NCI-H2029 (cell line): Measurements from ENCODE around the gene DLST.
"Not testable (repeated sequence)": the region's sequence is repeated elsewhere in the genome, so short reads cannot be mapped to it uniquely, and the experiment has no call there.

Experiments used
- DNase-seq: peaks from one replicate; lab custom pipeline; 2025; lab: John Stamatoyannopoulos, UW

The DLST gene

DNA sequence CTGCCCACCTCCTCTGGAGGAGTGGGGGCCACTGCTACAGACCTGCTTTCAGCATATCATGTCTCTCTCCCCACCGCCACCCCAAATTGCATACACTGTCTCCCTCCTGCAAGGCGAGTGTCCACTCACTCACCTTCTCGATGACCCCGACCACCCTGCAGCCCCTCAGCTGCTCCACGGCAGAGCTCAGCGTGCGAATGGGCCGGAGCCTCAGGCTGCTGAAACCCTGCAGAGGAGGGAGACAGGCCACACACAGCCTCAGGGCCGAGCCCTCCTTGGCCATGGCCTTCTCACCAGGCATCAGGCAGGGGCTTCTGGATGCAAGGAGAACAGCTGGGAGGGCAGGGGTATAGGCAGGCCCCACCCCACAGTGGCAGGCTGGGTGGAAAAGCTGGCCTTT, 36.7 kb downstream of the DLST start:
- no peak for DNase-seq

DNA sequence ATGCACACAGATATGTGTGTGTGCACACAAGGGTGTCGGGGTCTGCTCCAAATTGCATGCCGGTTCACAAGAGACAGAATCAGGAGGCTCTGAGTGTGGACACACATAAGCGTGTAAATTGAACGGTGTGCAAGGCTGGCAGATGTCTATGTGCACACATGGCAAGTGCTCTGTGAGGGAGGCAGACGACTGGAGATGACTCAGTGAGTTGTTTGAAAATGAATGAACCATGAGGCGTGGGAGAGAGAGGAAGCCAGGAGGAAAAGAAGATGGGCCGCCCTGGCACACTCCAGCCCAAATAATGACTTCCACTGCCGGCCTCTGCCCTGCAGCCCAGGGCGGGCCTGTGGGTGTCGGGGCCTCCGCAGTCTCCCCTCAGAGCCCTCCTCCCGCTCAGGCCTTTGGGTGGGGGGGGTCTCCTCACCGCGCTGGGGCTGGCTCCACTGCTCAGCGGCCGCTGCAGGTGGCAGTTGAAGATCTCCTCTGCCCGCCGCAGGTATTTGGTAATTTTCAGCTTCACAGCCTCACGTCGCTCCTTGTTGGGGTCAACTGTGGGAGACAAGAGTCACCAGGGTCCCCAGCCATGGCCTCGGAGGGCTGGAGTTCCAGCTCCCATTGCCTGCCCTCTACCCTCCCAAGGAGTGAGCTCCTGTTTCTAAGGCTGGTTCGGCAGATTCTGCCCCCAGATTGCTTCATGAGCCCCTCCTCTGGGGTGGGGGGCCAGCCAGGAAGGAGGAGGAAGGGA, 37.9 kb downstream of the DLST start:
- DNase-seq, result no peak

DNA sequence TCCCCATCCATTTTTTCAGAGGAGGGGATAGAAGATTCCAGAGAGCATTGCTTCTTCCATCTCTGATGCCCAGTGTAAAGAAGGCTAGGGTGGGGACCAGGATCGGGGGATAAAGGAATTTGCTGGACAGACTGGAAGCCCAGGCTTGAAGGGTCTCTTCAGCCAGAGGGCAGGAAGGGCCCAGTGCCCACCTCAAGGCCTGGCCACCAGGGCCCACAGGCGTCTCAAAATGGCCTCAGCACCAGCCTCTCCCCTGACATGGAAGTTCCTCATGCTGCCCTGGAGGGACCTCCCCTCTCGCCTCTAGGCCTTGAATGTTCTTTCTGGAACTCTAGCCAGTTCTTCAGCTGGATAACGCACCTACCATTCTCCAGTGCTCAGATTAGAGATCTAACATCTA, 38.6 kb downstream of the DLST start:
- DNase-seq, result no peak

DNA sequence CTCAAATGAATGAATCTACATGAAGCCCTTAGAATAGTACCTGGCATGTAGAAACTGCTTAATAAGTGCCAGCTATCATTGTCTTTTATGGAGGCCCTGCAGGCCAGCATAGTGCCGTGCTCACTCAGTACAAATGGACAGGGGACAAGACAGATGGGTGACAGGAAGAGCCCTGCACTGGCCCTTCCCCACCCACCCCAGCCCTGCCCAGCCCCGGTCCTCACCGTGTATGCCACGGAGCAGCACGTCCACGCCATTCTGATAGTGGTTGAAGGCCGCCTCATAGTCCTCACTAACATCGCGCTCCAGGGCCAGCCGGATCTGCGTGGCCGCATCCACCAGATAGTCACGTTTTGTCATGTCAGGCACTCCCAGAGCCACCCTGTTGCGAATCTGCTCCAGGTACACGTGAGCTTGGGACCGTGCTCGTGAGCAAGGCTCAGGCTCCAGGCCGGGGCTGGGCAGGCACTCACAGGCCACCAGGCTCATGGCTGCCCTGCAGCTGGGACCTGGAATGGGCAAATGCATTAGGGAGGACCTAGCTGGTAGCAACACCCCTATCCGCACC, 39.4 kb downstream of the DLST start:
- no peak for DNase-seq

DNA sequence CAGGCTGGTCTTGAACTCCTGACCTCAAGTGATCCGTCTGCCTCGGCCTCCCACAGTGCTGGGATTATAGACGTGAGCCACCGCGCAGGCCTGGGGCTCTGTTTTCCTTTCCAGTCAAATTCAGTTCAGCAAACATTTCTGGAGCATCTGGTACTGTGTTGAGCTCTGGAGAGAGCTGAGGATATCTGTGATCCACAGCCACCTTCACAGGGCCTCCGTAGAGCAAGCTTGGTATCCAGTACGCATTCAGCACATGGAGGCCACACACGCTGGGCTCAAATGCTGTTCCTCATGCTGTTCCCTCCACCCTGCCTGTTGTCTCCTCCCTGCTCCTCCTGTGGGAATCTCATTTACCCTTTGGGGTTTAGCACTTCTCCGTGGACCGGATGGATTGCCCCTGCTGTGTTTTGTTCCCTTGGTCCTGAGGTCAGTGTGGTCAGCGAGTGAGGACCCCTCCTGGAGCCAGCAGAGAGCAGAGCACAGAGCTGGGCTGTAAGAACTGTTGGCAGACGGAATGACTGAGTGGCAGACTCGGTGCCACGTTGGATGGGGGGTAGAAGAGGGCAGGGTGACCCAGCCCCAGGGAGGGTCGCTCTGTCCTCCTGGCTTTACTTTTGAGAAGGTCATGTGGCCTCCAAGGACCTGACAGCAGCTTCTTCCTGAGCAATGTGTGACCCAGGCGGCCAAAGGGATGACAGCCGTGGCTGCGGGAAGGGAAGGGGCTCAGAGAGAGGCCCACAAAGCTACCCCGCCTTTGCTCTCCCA, 40.5 kb downstream of the DLST start:
- DNase-seq, result no peak

DNA sequence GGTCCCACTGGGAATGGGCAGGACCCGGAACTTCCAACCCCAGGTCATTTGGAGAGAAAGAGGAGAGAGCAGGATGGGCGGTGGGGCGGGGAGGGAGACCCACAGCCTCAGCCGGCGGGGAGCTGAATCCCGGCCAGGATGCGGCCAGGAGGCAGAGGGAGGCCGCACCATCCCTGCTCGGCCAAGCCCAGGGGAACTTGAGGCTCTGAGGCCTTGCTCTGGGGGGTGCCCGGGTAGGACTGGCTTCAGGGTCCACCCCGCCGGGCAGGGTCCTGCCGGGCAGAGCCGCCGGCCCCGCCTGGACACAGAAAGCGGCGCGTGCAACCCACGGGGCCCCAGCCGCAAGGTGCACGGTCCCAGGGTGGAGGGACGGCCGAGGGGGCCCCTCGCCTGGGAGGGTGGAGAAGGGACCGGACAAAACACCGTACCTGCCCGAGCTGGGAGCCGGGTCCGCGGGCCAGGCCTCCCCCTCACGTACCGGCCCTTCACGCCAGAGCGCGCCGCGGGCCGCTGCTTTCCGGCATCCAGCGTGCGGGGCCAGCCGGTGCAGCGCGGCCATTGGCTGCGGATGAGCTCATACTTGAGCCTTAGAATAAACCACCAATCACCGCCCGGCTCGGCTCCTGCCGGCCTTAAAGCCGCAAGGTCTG, 41.2 kb downstream of the DLST start, which contains the start of gene RPS6KL1:
Gene RPS6KL1 (minus strand): TSS at position 509 of the 650 bp plus-strand sequence. CDS start 1,719 bp downstream, outside the sequence.
- peak; percentile 59 for DNase-seq

DNA sequence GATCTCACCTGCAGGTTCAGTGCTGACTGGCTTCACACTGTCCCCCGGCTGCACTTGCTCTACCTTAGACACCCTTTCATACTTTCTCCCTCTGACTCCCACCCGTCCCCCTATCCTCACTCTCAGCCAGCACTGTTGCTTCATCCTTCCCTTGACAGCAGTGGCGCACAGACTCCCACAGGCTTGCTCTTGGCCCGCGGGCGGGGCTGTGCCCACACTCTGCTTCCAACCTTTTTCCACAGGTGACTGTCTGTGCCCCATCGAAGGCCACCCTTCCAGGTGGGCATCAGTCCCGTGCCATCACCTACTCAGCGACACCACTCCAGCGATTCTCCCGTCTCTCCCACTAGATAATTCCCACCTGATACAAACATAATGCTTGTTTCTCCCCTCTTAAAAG, 42.3 kb downstream of the DLST start:
- no peak for DNase-seq

DNA sequence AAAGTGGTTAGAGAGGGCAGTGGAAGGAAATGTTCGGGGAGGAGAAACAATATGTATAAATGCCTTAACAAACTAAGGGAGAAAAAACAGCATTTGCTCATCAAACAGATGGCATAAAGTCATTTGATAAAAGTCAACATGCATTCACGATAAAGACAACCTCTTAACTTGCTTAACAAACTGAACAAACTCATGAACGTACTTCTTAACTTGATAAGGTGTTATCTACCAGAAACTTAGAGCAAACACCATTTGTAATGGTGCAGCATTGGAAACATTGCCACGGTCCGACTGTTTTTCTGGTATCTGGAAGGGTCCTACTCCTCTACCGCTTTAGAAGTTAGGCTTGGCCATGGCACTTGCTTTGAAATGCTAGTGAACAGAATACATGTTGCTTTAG, 45.5 kb downstream of the DLST start:
- no peak for DNase-seq

DNA sequence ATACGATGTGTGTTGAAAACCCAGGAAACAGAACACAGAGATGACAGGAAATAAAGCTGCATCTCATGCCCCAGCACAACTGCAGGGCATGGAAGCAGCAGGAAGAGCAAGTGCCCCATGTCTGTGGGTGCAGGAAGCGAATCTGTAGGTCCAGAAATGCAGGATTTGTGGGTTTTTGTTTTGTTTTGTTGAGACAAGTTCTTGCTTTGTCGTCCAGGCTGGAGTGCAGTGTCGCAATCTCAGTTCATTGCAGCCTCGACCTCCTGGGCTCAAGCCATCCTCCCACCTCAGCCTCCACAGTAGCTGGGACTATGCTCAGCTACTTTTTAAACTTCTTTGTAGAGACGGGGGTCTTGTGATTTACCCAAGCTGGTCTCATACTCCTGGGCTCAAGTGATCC, 47.5 kb downstream of the DLST start:
- DNase-seq, result no peak

DNA sequence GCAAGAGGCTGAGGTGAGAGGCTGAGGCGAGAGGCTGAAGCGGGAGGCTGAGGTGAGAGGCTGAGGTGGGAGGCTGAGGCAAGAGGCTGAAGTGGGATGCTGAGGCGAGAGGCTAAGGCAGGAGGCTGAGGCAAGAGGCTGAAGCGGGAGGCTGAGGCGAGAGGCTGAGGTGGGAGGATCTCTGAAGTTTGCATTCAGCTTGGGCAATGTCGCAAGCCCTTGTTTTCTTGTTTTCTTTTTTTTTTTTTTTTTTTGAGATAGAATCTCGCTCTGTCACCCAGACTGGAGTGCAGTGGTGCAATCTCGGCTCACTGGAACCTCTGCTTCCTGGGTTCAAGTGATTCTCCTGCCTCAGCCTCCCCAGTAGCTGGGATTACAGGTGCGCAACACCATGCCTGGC, 50.0 kb downstream of the DLST start:
- not testable (repeated sequence) for DNase-seq

DNA sequence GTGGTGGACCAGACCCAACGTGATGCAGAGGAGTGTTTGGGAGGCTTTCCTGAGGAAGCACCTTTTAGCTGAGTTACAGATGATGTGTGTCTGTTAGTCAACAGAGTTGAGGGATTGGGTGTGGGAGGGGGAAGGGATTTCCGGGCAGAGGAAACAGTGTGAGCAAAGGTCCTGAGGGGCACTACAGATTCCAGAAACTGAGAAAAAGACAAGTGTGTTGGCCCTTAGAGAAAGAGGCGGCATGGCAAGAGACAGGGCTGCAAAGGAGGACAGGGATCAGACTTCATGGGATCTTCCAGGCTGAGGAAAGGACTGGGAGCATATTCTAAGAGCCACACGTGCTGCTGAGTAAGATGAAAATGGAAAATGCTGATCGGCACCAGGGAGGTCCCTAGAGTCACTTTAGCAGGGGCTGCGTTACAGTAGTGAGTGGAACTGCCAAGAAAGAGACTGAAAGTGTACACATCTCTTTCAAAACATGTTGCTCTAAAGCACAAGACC, 50.7 kb downstream of the DLST start:
- DNase-seq, result no peak

DNA sequence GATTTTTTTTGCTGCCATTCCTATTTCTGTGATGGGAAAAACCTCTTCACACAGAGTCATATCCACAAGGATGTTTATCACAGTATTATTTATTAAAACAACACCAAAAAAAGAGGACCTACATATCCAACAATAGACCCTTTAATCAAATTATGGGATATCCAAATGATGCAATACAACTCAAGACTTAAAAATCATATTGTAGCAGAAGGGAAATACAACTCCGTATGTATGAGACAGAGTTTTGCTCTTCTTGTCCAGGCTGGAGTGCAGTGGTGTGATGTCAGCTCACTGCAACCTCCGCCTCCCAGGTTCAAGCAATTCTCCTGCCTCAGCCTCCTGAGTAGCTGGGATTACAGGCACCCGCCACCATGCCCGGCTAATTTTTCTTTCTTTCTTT, 51.2 kb downstream of the DLST start:
- not testable (repeated sequence) for DNase-seq

DNA sequence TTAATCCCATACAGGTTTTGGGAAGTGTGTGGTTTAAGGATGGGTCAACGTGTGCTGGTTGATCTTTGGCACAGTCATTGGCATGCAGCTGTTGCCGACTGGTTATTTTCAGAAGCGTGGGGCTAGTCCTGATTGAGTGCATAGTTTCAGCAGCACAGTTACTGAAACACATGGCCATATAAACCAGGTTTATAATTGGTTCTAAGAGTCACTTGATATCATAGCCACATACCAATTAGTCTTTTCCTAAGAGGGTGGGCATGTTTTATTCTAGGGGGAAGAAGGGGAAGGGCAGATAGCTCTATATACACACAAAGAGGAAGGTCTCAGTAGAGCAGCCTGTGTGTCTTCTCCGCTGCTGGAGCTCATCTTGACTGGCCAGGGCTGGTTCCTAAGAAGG, 52.3 kb downstream of the DLST start:
- DNase-seq, result no peak

DNA sequence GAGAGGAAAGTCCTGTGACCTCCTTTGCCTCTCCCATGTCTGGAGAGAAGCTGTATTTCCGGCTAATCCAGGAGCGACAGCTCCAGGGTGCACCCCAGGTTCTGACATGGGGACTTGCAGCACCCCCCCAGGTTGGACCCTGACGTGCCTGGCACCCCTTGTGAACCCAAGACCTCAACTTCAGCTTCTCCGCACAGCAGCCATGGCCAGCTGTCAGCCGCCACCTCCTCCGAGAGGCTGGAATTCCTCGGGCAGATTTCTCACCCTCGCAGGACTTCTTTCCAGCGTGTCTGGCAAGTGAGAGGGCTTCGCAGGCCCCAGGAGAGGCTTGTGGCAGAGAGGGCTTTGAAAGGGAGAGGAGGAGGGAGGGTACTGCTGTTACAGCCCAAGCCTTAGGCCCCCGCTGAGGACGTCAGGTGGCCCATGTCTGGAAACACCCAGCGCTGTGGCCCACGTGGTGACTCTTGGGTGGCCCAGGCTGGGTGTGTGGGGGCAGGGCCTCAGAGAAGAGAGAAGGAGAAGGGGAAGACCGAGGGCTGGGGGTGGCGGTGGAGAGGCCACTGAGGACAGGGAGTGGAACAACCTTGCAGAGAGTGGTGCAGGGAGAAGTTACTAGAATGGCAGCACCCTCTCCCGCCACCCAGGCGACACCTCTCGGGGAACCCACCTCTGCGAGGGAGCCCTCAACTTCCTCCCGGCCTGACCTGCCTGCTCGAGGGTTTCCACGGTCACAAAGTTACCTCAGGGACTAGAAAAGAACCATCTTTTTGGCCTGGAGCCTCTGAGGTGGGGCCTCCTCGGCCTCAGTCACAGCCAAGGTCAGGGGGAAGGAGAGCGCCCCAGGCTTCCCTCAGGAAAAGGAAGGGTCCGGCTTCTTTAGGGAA, 53.0 kb downstream of the DLST start:
- no peak for DNase-seq

DNA sequence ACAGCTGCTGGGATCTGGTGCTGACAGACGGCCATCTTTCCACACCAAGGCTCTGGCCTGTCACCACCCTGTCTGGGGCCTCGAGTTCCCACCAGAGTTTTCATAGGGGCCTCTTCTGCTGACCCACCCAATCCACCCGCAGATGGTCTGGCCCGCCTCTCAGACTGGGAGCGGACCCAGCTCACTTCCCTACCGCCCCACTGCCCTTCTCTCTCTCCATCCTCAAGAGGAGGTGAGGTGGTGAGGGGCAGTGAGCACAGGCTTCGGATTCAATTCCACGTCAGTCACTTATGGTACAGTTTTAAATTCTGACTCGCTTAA, 53.6 kb downstream of the DLST start:
- no peak for DNase-seq

DNA sequence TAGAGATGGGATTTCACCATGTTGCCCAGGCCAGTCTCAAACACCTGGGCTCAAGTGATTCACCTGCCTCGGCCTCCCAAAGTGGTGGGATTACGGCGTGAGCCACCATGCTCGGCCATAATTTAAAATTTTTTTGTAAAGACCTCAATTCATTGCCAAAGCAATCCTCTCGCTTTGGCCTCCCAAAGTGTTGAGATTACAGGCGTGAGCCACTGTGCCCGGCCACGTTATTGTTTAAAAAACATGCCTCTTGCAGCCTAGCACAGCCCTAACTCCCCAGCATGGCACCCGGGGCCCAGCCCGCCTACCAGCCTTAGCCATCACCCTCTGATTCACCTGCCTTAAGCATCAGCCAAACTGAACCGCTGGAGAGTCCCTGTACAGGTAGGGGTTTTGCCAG, 54.4 kb downstream of the DLST start:
- DNase-seq, result no peak

DNA sequence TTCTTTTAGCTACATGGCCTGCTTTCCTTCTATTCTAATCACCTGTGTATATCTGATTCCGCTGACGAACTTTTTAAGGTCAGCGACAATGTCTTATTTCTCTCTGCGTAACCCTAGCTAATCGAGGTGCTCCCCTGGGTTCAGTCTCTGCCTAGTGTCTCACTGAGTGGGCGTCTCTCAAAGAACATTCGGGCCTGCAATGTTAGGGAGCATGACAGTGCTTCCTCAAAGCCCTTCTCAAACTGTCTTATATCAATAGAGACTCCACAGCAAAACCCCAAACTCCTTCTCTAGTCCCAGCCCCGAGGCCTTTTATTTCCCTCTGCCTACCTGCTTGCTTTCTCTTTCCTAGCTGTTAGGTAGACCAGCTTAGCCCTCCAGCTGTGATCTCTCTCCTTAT, 55.0 kb downstream of the DLST start:
- DNase-seq, result no peak

DNA sequence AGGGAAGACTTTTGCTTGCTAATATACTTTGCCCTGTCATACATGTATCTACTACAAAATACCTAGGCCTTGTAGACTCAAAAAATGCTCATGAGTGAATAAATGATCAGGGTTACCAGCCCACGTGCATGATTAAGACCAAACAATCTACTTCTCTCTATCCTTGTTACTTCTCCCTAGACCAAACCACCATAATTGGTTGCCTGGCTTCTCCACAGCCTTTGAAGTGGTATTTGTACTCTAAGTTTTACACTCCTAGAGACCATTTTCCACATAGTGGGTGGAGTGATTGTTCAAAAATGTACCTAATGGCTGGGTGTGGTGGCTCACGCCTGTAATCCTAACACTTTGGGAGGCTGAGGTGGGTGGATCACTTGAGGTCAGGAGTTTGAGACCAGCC, 55.5 kb downstream of the DLST start:
- no peak for DNase-seq

DNA sequence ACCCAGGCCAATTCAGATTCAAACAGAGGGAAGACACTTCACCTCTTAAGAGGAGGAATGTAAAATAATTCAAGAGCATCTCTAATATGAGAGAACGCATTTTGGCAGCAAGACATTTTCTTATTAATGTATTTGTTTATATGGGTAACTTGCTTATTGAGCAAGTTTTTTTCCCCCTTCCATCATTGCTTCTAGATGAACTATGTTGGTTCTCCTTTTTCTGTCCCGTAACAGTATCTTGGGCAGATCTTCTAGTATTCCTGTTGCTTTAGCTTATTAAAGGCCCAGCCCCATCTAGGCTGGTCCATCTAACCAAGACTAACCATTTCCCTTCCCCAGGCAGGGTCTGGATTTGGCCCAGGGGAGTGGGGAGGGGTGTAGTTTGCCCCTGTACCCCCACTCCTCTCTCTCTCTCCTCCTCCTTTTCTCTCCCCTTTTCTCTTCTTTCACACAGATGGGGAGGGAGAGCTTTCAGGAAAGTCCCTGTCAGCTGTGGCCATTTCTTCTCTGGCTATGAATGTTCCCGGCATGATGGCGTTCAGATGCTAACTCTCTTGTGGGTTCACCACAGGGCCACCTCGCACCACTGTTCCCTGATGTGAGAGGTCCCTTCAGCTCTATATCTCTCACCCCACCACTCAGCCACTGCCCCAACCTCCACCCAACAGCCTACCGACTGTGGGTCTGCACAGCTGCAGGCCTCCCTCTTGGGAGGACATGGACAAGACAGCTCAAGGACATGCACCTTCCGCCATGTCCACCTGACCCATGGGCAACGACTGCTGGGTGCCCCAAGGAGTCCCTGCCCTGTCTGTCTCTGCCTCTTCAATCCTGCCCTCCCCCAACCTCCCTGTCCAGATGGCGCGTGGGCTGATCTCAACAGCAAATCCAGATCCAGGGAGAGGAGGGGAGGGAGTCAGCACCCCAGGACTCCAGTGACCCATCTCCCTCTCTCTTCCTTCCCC, 57.1 kb downstream of the DLST start:
- no peak for DNase-seq

DNA sequence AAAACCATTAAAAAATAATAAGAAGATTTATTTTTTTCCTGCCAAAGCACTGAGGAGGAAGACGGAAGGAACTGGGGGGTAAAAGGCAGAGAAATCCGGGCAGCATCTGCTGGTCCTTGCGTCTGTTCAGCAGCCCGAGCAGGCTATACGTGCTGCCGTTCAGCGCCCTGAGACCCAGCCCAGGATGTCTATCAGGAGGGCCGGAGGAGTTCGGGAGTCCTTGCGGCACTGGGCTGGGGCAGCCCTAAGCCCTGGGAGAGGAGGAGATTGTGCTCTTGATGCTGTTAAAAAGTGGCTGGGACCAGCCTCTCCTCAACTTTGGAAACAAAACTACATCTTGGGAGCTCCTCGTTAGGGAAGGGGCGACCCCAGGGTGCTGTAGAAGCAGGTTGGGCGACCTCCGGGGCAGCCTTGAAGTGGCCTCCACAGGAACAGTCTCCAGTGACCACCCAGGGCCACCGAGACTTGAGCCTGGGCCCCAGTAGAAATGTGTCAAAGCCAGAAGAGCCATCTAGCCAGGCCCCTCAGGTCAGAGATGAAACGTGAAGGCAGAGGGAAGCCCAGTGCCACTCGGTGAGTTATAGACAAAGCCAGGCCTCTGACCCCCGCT, 59.3 kb downstream of the DLST start:
- no peak for DNase-seq
